ENCODE measurements around the gene OPCML. TPM values are rescaled to one million over a fixed set of nuclear protein-coding genes. Genes with fewer than 3 reads are reported as not detected.

Gene OPCML
- polyA plus RNA-seq, 1 donor (not counting 4 experiments of a cell fraction or from before 2014, with no cell fraction given): 0.04 TPM

DNA sequence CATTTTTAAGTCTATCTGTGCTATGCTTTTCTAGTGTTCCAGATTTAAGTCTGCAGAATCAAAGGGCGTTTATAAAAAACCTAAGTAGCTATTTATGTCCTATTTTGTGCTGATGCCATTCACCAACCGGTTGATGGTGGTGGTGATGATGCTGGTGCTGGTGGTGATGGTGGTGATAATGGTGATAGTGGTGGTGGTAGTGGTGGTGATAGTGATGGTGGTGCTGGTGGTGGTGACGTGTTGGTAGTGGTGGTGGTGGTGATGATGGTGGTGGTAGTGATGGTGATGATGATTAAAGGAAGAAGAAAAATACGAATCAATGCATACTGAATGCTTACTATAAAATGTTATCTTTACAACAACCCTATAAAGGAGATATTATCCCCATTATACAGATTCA lies 178.2 kb downstream of the OPCML start:
- Histone ChIP-seq H3K79me2 (ENCODE audit: control insufficient read depth, insufficient read depth, low read length) (no peaks in the 10 kb centered on the region), H2AFZ (ENCODE audit: control insufficient read depth, low read length) (no peak overlapping the region), H3K9me1 (ENCODE audit: control insufficient read depth, extremely low read depth, insufficient read depth, low read length) (no peaks in the 10 kb centered on the region), H3K27me3 (ENCODE audit: control insufficient read depth, extremely low read depth, insufficient read depth, low read length) (no peaks in the 10 kb centered on the region), H3K36me3 (ENCODE audit: control insufficient read depth in 2 of 2, extremely low read depth in 1 of 2, insufficient read depth in 2 of 2, low read length in 2 of 2) (no peaks in the 10 kb centered on the region), H3K4me2 (ENCODE audit: control insufficient read depth, extremely low read depth, insufficient read depth, low read depth, low read length) (no peak overlapping the region), H3K4me3 (ENCODE audit: control insufficient read depth in 2 of 3, extremely low read depth in 1 of 3, insufficient read depth in 2 of 3, low read depth in 1 of 3, low read length in 3 of 3) (no peak overlapping the region), H3K4me1 (ENCODE audit: control insufficient read depth, extremely low read depth, insufficient read depth, low read length) (no peaks in the 10 kb centered on the region), H3K9me3 (ENCODE audit: control insufficient read depth, low read depth, low read length) (peaks cover 2% of the 10 kb centered on the region), H4K20me1 (ENCODE audit: control insufficient read depth, extremely low read depth, insufficient read depth, low read length) (no peaks in the 10 kb centered on the region), H3K27ac (ENCODE audit: control insufficient read depth, insufficient read depth, low read length) (no peak overlapping the region), H3K9ac (ENCODE audit: control insufficient read depth, extremely low read depth, insufficient read depth, low read length) (no peak overlapping the region)
- dilution Hi-C loops (cut with MboI; ENCODE audit: extremely low pct_ligation_motif_present, low sequenced_read_pairs): no loop called here
- FAIRE-seq (no peak), DNase-seq (ENCODE audit: low read depth, low spot score) (no peak)
- TF ChIP-seq EZH2 (IDR thresholded peaks at IDR 0.05; ENCODE audit: low read length) (no peak), CTCF (optimal IDR thresholded peaks at IDR 0.05 in 1 of 3, IDR thresholded peaks at IDR 0.05 in 1 of 3, conservative IDR thresholded peaks at IDR 0.05 in 1 of 3; ENCODE audit: extremely low read depth in 1 of 3, insufficient read depth in 2 of 3, low read length in 3 of 3) (no peak)

- no peak for DNase-seq (ENCODE audit: low read depth, low spot score)
- no peak overlapping the region for H3K4me3 ChIP-seq (ENCODE audit: control insufficient read depth in 2 of 3, extremely low read depth in 1 of 3, insufficient read depth in 2 of 3, low read depth in 1 of 3, low read length in 3 of 3)
- TF ChIP-seq EZH2 (IDR thresholded peaks at IDR 0.05; ENCODE audit: low read length): no peak
- no peak for TF ChIP-seq CTCF (optimal IDR thresholded peaks at IDR 0.05 in 1 of 3, IDR thresholded peaks at IDR 0.05 in 1 of 3, conservative IDR thresholded peaks at IDR 0.05 in 1 of 3; ENCODE audit: extremely low read depth in 1 of 3, insufficient read depth in 2 of 3, low read length in 3 of 3)
- no peaks in the 10 kb centered on the region for H3K36me3 ChIP-seq (ENCODE audit: control insufficient read depth in 2 of 2, extremely low read depth in 1 of 2, insufficient read depth in 2 of 2, low read length in 2 of 2)
- H2AFZ ChIP-seq (ENCODE audit: control insufficient read depth, low read length): no peak overlapping the region
- H3K79me2 ChIP-seq (ENCODE audit: control insufficient read depth, insufficient read depth, low read length): no peaks in the 10 kb centered on the region
- H3K9ac ChIP-seq (ENCODE audit: control insufficient read depth, extremely low read depth, insufficient read depth, low read length): no peak overlapping the region
- peaks cover 2% of the 10 kb centered on the region for H3K9me3 ChIP-seq (ENCODE audit: control insufficient read depth, low read depth, low read length)
- H3K4me1 ChIP-seq (ENCODE audit: control insufficient read depth, extremely low read depth, insufficient read depth, low read length): no peaks in the 10 kb centered on the region
- H3K27ac ChIP-seq (ENCODE audit: control insufficient read depth, insufficient read depth, low read length): no peak overlapping the region
- dilution Hi-C loops (cut with MboI; ENCODE audit: extremely low pct_ligation_motif_present, low sequenced_read_pairs): no loop called here
- H3K27me3 ChIP-seq (ENCODE audit: control insufficient read depth, extremely low read depth, insufficient read depth, low read length): no peaks in the 10 kb centered on the region
- H3K4me2 ChIP-seq (ENCODE audit: control insufficient read depth, extremely low read depth, insufficient read depth, low read depth, low read length): no peak overlapping the region
- no peaks in the 10 kb centered on the region for H4K20me1 ChIP-seq (ENCODE audit: control insufficient read depth, extremely low read depth, insufficient read depth, low read length)
- H3K9me1 ChIP-seq (ENCODE audit: control insufficient read depth, extremely low read depth, insufficient read depth, low read length): no peaks in the 10 kb centered on the region
- no peak for FAIRE-seq
Observed at GRCh38 chr11:133350045-133350444, 182.3 kb downstream of the OPCML start.

Data from keratinocyte (primary cell).